Activated T-cell treated with anti-CD3 and anti-CD28 coated beads, Interleukin-2, amount 50 U/mL, for 48 hours (primary cell): ENCODE measurements around the gene AKAIN1.

Source experiments
- DNase-seq, 2 experiments: peaks; one replicate each; pipeline ENCODE4 v3.0.0-alpha.2; 2020

AKAIN1 gene

GRCh38 chr18:5158587-5158986 lies 38.5 kb downstream of the AKAIN1 start:
- DNase-seq = no peak

- no peak for DNase-seq
Measured at GRCh38 chr18:5158172-5158571, 38.9 kb downstream of the AKAIN1 start.

GRCh38 chr18:5155907-5156287 lies 41.2 kb downstream of the AKAIN1 start:
- DNase-seq = no peak

- no peak for DNase-seq
Measured at GRCh38 chr18:5155218-5155906, 41.7 kb downstream of the AKAIN1 start.

GRCh38 chr18:5152343-5153020 lies 44.6 kb downstream of the AKAIN1 start:
- DNase-seq = no peak

- DNase-seq = no peak
Measured at GRCh38 chr18:5150894-5151293, 46.2 kb downstream of the AKAIN1 start.

GRCh38 chr18:5146093-5146492 lies 51.0 kb downstream of the AKAIN1 start:
- no peak for DNase-seq

GRCh38 chr18:5145168-5145825 lies 51.8 kb downstream of the AKAIN1 start:
- DNase-seq = no peak

- DNase-seq = no peak
Measured at GRCh38 chr18:5144629-5145028, 52.4 kb downstream of the AKAIN1 start.

GRCh38 chr18:5142859-5143258 lies 54.2 kb downstream of the AKAIN1 start:
- no peak for DNase-seq

GRCh38 chr18:5142131-5142530 lies 54.9 kb downstream of the AKAIN1 start:
- no peak for DNase-seq

- DNase-seq = no peak
Measured at GRCh38 chr18:5137261-5137660, 59.8 kb downstream of the AKAIN1 start.

- no peak for DNase-seq
Measured at GRCh38 chr18:5132987-5133386, 64.1 kb downstream of the AKAIN1 start.

- DNase-seq = no peak
Measured at GRCh38 chr18:5122272-5122671, 74.8 kb downstream of the AKAIN1 start.

GRCh38 chr18:5110266-5110665 lies 86.8 kb downstream of the AKAIN1 start:
- no peak for DNase-seq

GRCh38 chr18:5107988-5108387 lies 89.1 kb downstream of the AKAIN1 start:
- no peak for DNase-seq

GRCh38 chr18:5106730-5107129 lies 90.3 kb downstream of the AKAIN1 start:
- DNase-seq = no peak

GRCh38 chr18:5104246-5104645 lies 92.8 kb downstream of the AKAIN1 start:
- no peak for DNase-seq

GRCh38 chr18:5103693-5104092 lies 93.4 kb downstream of the AKAIN1 start:
- DNase-seq = no peak

GRCh38 chr18:5103286-5103685 lies 93.8 kb downstream of the AKAIN1 start:
- DNase-seq = no peak

- no peak for DNase-seq
Measured at GRCh38 chr18:5097116-5097703, 99.8 kb downstream of the AKAIN1 start.

- DNase-seq = no peak
Measured at GRCh38 chr18:5095239-5095638, 101.8 kb downstream of the AKAIN1 start.

GRCh38 chr18:5093902-5094301 lies 103.2 kb downstream of the AKAIN1 start:
- DNase-seq = no peak
